Activated T-cell treated with anti-CD3 and anti-CD28 coated beads, Interleukin-2, amount 50 U/mL, for 48 hours (primary cell): Measurements from ENCODE around the gene FNDC11.

Source experiments
- DNase-seq, 2 experiments: peaks; one replicate each; pipeline ENCODE4 v3.0.0-alpha.2; 2020

FNDC11 gene

GRCh38 chr20:63525971-63526370, 28.0 kb upstream of the FNDC11 start:
- DNase-seq = no peak

- no peak for DNase-seq
These were observed 26.8 kb upstream of the FNDC11 start for GRCh38 chr20:63527184-63527583.

GRCh38 chr20:63529180-63529860, 24.6 kb upstream of the FNDC11 start:
- no peak for DNase-seq

- no peak for DNase-seq
These were observed 23.8 kb upstream of the FNDC11 start for GRCh38 chr20:63529861-63530787.

GRCh38 chr20:63530788-63531160, 23.2 kb upstream of the FNDC11 start:
- DNase-seq = no peak

GRCh38 chr20:63531686-63532448, 22.1 kb upstream of the FNDC11 start:
- no peak for DNase-seq

- DNase-seq = no peak
These were observed 21.4 kb upstream of the FNDC11 start for GRCh38 chr20:63532449-63532971.

GRCh38 chr20:63533388-63533787, 20.6 kb upstream of the FNDC11 start:
- no peak for DNase-seq

- no peak for DNase-seq
These were observed 20.0 kb upstream of the FNDC11 start for GRCh38 chr20:63533871-63534393.

- no peak for DNase-seq
These were observed 19.5 kb upstream of the FNDC11 start for GRCh38 chr20:63534427-63534830.

GRCh38 chr20:63534831-63535651, 18.9 kb upstream of the FNDC11 start:
- DNase-seq = no peak

- DNase-seq = no peak
These were observed 17.6 kb upstream of the FNDC11 start for GRCh38 chr20:63536241-63536977.

- DNase-seq = no peak
These were observed 16.9 kb upstream of the FNDC11 start, which contains the start of gene PTK6 for GRCh38 chr20:63536997-63537524. Gene PTK6, minus strand, starts transcription at chr20:63537376. Its CDS starts 62 bp downstream, at chr20:63537314.

GRCh38 chr20:63537525-63538203, 16.3 kb upstream of the FNDC11 start:
- DNase-seq = peak; percentile 97 to 98

- no peak for DNase-seq
These were observed 15.5 kb upstream of the FNDC11 start for GRCh38 chr20:63538204-63539091.

- no peak for DNase-seq
These were observed 14.9 kb upstream of the FNDC11 start for GRCh38 chr20:63539092-63539430.

GRCh38 chr20:63539441-63540370, 14.3 kb upstream of the FNDC11 start:
- DNase-seq = no peak
